ENCODE results near the gene RMC1. TPM values are rescaled to one million over a fixed set of nuclear protein-coding genes. Genes with fewer than 3 reads are reported as not detected.
A peak's percentile ranks its signal among the peaks of the same experiment; 100 is the strongest.

Gene RMC1
- total RNA-seq, 2 experiments from 2014 or later: 28.7 to 29.8 TPM

DNA sequence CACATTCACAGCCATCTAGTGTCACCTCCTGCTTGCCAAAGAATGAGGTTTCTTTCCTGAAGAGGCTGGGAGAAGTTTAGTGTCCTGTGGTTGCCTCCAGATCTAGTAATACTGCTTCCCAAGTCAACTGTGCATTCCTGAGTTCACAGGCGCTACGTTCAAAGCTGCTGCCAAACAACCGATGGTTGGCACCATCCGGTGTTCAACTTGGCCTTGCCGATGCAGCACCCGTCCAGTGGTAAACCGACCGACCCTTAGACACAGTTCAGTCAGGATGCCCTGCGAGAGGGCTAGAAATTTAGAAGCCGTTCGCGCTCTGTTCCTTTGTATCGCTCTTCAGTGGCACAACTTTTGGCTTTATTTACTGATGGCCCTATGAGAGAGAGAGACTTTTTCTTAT, 28.6 kb downstream of the RMC1 start:
- H3K4me3 Mint-ChIP-seq: no peak overlapping the region
- ChIA-PET CTCF (interaction anchor here (1.9 kb wide), 1 partner anchor 9 kb away, joined by 7 read pairs; no protein-coding TSS in a partner anchor), POLR2A (interaction anchor here (0.6 to 0.8 kb wide), 2 partner anchors 10 to 30 kb away, joined by 3 read pairs; no protein-coding TSS in a partner anchor)
- no peak for ATAC-seq
- no peak for DNase-seq
- no peaks in the 10 kb centered on the region for H3K9me3 Mint-ChIP-seq (ENCODE audit: low read depth)
- H3K27me3 Mint-ChIP-seq: no peaks in the 10 kb centered on the region
- peak overlapping the region; percentile 23 for H3K27ac Mint-ChIP-seq
- H3K36me3 Mint-ChIP-seq (ENCODE audit: low read depth): peaks cover 49% of the 10 kb centered on the region
- peaks cover 12% of the 10 kb centered on the region for H3K4me1 Mint-ChIP-seq
- intact Hi-C loops (cut with DNase I, micrococcal nuclease): no loop called here

DNA sequence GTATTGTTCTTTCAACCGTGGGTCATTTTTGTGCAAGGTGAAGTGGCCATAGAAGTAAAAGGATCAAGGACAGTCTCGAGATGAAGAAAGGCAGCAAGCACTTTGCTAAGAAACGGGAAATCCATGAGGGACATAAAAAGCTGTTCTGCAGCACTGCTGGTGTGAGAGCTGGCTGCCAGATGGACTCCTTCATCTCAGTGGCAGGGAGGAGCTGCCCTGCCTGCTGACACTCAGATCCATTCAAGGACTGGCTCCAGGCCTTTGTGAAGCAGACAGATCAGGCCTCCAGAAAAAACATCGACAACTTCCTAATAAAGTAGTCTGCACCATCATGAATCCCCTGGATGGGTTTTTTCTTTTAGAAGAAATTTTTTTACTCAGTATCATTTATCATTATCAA, 29.5 kb downstream of the RMC1 start:
- Mint-ChIP-seq H3K4me3 (no peak overlapping the region), H3K36me3 (ENCODE audit: low read depth) (peaks cover 50% of the 10 kb centered on the region), H3K9me3 (ENCODE audit: low read depth) (no peaks in the 10 kb centered on the region), H3K4me1 (peaks cover 12% of the 10 kb centered on the region), H3K27ac (no peak overlapping the region), H3K27me3 (no peaks in the 10 kb centered on the region)
- intact Hi-C loops (cut with DNase I, micrococcal nuclease): no loop called here
- DNase-seq (no peak), ATAC-seq (no peak)
- POLR2A ChIA-PET: no interaction called here
- CTCF ChIA-PET: interaction anchor here (0.6 to 0.9 kb wide), 2 partner anchors 9 to 16 kb away, joined by 3 read pairs; no protein-coding TSS in a partner anchor

DNA sequence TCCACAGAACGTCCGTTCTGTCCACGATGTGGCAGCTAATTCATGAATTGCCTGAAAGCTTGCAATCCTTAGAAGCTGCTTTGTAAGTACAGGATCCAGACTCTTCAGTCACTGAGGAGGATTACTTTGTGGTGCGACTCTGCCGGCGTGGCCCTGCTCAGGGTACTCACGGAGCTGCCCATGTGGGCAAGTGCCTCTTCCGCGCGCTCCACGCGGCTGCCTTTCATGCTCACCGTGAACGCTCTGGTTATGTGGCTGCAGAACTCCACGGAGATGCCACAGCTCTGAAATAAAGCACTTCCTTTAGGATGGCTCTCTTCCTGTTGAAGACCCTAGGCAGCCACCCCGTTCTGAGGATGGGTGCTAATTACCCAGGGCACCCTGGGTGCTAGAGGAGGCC, 31.0 kb downstream of the RMC1 start:
- POLR2A ChIA-PET: no interaction called here
- CTCF ChIA-PET: no interaction called here

DNA sequence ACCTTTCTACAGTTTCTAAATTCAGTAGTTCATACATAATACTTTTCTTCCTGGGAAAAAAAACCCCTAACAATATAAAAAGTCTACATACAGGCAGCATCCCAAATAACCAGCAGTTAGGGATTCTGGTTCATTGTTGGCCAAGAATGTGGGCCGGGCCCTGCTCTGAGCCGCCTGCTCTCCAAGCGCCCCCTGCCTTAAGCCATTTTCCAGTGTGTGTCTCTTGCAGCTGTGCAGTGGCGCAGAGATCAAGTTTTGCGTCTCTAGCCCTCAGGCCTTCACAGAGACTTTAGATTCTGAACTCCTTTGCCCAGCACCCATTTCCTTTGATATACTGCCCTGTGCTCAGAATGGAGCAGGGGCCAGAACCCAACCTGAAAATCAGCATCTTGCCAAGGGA, 32.9 kb downstream of the RMC1 start:
- intact Hi-C loops (cut with DNase I, micrococcal nuclease): no loop called here
- H3K4me3 Mint-ChIP-seq: no peak overlapping the region
- no peaks in the 10 kb centered on the region for H3K9me3 Mint-ChIP-seq (ENCODE audit: low read depth)
- no peak overlapping the region for H3K27ac Mint-ChIP-seq
- ChIA-PET CTCF (no interaction called here), POLR2A (no interaction called here)
- H3K36me3 Mint-ChIP-seq (ENCODE audit: low read depth): peaks cover 59% of the 10 kb centered on the region
- no peaks in the 10 kb centered on the region for H3K27me3 Mint-ChIP-seq
- peaks cover 20% of the 10 kb centered on the region for H3K4me1 Mint-ChIP-seq
- ATAC-seq: no peak
- DNase-seq: no peak

More for the DNA sequence above, 31.0 kb downstream of the RMC1 start:
- Mint-ChIP-seq H3K4me3 (no peak overlapping the region), H3K4me1 (peaks cover 11% of the 10 kb centered on the region), H3K27me3 (no peaks in the 10 kb centered on the region), H3K27ac (no peak overlapping the region), H3K36me3 (ENCODE audit: low read depth) (peaks cover 56% of the 10 kb centered on the region), H3K9me3 (ENCODE audit: low read depth) (no peaks in the 10 kb centered on the region)
- no peak for DNase-seq
- ATAC-seq: no peak
- intact Hi-C loops (cut with DNase I, micrococcal nuclease): no loop called here

DNA sequence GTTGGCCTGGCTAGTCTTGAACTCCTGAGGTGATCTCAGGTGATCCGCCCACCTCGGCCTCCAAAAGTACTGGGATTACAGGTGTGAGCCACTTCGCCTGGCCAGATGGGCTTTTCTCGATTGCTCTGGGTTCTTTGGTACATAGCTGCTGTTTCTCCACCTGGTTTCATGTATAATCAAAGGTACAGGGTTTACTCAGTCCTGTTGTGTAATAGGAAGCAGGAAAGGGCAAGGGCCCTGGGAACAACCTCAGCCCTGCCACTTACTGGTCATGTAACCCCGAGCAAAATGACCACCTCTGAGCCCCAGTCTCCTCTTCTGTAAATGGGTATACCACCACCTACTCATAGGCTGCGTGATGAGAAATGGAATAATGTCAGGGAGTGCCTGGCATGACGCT, 34.0 kb downstream of the RMC1 start:
- DNase-seq (no peak), ATAC-seq (no peak)
- Mint-ChIP-seq H3K27ac (no peak overlapping the region), H3K4me3 (no peak overlapping the region), H3K36me3 (ENCODE audit: low read depth) (peaks cover 58% of the 10 kb centered on the region), H3K9me3 (ENCODE audit: low read depth) (no peaks in the 10 kb centered on the region), H3K27me3 (no peaks in the 10 kb centered on the region), H3K4me1 (peaks cover 29% of the 10 kb centered on the region)
- ChIA-PET CTCF (interaction anchor here (1.0 kb wide), 1 partner anchor 21 kb away, joined by 3 read pairs; no protein-coding TSS in a partner anchor), POLR2A (no interaction called here)
- intact Hi-C loops (cut with DNase I, micrococcal nuclease): no loop called here

DNA sequence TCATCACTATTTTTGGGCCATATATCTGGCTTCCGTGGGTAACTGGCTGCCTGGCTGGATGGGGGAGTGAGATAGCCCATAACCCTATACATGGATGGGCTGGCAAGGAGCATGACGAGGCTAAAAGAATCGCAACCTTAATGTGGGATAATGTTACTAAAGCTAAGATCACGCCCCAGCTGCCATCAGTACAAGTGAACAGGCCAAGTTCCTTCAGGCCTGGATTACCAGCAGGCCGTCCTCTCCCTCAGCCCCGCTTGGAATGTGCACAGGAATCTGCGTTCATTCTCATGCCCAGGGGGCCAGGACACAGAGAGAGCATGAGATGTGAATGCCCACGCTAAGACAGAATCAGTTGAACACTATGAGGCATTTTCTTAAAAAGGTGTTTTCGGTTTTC, 34.7 kb downstream of the RMC1 start:
- Mint-ChIP-seq H3K36me3 (ENCODE audit: low read depth) (peaks cover 61% of the 10 kb centered on the region), H3K27me3 (no peaks in the 10 kb centered on the region), H3K4me3 (no peak overlapping the region), H3K27ac (no peak overlapping the region), H3K4me1 (peaks cover 31% of the 10 kb centered on the region), H3K9me3 (ENCODE audit: low read depth) (no peaks in the 10 kb centered on the region)
- DNase-seq (no peak), ATAC-seq (no peak)
- intact Hi-C loops (cut with DNase I, micrococcal nuclease): no loop called here
- POLR2A ChIA-PET: no interaction called here
- CTCF ChIA-PET: interaction anchor here (1.0 kb wide), 1 partner anchor 21 kb away, joined by 3 read pairs; no protein-coding TSS in a partner anchor

DNA sequence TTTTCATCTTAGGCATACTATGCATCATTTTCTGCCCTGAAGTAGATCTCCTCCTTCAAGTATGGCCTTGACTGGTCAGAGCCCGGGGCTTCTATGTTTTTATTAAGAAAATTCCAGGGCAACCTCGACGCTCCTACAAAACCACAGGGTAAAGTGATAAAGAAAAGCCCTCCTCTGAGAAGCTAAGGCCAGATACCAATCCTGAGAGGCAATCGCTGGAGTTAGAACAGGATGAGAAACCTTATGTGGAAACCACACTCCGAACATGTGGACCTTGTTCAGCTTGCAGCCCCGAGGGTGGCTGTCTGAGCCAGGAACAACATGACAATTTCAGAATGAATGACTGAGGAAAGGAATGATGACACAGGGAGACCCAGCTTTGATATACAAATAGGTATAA, 35.6 kb downstream of the RMC1 start:
- no peak for DNase-seq
- Mint-ChIP-seq H3K36me3 (ENCODE audit: low read depth) (peaks cover 61% of the 10 kb centered on the region), H3K9me3 (ENCODE audit: low read depth) (no peaks in the 10 kb centered on the region), H3K4me1 (peaks cover 31% of the 10 kb centered on the region), H3K4me3 (no peak overlapping the region), H3K27me3 (no peaks in the 10 kb centered on the region), H3K27ac (no peak overlapping the region)
- intact Hi-C loops (cut with DNase I, micrococcal nuclease): no loop called here
- ATAC-seq: no peak
- POLR2A ChIA-PET: no interaction called here
- CTCF ChIA-PET: interaction anchor here (1.1 kb wide), 1 partner anchor 40 kb away, joined by 3 read pairs; no protein-coding TSS in a partner anchor

DNA sequence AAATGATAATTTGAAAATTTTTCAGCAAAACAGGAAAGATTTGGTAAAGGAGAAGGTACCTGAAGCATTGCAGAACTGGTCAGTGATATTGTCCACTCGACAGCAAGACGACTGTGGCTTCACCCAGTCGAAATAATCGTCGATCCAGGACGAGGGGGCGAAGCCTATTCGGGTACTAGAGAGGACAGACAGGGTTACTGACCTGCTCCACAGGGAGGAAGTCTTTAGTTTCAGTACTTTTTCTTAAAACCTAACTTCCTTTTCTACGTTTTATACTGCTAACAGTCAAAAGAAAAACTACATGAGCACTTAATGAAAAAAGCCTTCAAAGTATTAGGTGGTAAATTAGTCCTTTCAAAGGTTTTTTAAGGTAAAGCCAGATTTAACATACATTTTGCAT, 36.0 kb downstream of the RMC1 start:
- H3K4me3 Mint-ChIP-seq: no peak overlapping the region
- CTCF ChIA-PET: interaction anchor here (1.1 to 1.5 kb wide), 4 partner anchors 34 to 166 kb away, joined by 3 to 4 read pairs (median 4); no protein-coding TSS in a partner anchor
- no peak for DNase-seq
- H3K9me3 Mint-ChIP-seq (ENCODE audit: low read depth): no peaks in the 10 kb centered on the region
- POLR2A ChIA-PET: no interaction called here
- intact Hi-C loops (cut with DNase I, micrococcal nuclease): no loop called here
- H3K27me3 Mint-ChIP-seq: no peaks in the 10 kb centered on the region
- ATAC-seq: no peak
- no peak overlapping the region for H3K27ac Mint-ChIP-seq
- H3K36me3 Mint-ChIP-seq (ENCODE audit: low read depth): peaks cover 65% of the 10 kb centered on the region
- H3K4me1 Mint-ChIP-seq: peaks cover 31% of the 10 kb centered on the region

DNA sequence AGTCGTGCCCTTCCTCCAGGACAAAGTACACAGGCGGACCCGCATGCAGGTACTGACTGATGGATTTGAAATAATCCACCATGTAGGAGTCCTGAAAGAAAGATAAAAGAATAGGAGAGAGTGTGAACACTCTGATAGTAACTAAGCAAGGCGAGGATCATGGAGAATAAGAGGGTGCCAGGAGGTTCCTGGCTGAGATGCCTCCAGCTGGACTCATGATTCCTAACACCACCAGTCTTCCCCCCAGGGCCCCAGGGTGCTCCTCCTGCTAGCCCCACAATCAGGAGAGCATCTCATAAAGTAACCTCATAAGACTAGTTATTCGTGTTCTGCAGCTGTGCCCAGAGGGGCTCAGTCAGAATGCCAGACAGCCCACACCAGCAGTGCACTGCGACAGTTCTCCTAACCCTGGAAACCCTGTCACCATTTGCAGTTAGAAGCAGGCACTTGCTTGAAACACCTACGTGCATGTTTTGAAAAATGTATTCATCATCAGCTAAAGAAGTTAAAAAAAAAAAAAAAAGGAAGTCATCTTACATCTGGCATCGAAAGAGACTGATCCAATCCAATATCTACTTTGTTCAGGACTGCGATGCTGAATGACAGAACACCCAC, 36.7 kb downstream of the RMC1 start:
- DNase-seq (peak; percentile 23), ATAC-seq (peak; percentile 42)
- H3K4me1 Mint-ChIP-seq: peaks cover 31% of the 10 kb centered on the region
- H3K9me3 Mint-ChIP-seq (ENCODE audit: low read depth): no peaks in the 10 kb centered on the region
- peaks cover 71% of the 10 kb centered on the region for H3K36me3 Mint-ChIP-seq (ENCODE audit: low read depth)
- H3K27ac Mint-ChIP-seq: peak overlapping the region; percentile 82
- CTCF ChIA-PET: interaction anchor here (1.1 to 1.6 kb wide), 6 partner anchors 8 to 165 kb away, joined by 3 to 7 read pairs (median 4); no protein-coding TSS in a partner anchor
- no peaks in the 10 kb centered on the region for H3K27me3 Mint-ChIP-seq
- no peak overlapping the region for H3K4me3 Mint-ChIP-seq
- intact Hi-C loops (cut with DNase I, micrococcal nuclease): loop anchor here in 1 of 2 experiments (2.0 kb wide), 1 partner anchor 47 kb away; the partner anchor contains the start of gene NPC1
- POLR2A ChIA-PET: interaction anchor here (0.6 kb wide), 1 partner anchor 256 kb away, joined by 3 read pairs; no protein-coding TSS in a partner anchor

DNA sequence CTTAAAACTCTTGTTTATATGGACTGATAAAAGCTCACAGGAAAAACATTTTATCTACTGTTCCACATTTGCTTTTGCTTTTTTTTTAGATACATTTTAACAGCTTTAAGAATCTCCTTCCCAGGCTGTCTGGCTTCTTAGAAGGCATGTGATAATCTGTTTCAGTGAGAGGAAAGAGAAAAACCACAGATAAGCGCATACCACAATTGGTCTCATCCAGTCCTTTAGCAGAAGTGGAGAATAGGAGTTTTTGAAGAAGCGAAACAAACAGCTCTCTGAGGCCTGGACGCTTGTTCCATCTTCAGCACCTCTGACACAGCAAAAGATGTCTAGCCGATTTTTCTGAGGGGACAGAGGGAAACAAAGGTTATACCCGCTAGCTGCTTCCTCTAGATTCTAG, 37.6 kb downstream of the RMC1 start:
- peaks cover 65% of the 10 kb centered on the region for H3K36me3 Mint-ChIP-seq (ENCODE audit: low read depth)
- peak overlapping the region; percentile 15 for H3K4me3 Mint-ChIP-seq
- H3K27me3 Mint-ChIP-seq: no peaks in the 10 kb centered on the region
- ChIA-PET CTCF (interaction anchor here (1.2 to 1.6 kb wide), 5 partner anchors 9 to 36 kb away, joined by 4 to 7 read pairs (median 5); no protein-coding TSS in a partner anchor), POLR2A (interaction anchor here (0.6 kb wide), 1 partner anchor 255 kb away, joined by 3 read pairs; no protein-coding TSS in a partner anchor)
- intact Hi-C loops (cut with DNase I, micrococcal nuclease): loop anchor here in 1 of 2 experiments (2.0 kb wide), 1 partner anchor 46 kb away; the partner anchor contains the start of gene NPC1
- DNase-seq (peak; percentile 10), ATAC-seq (peak; percentile 74)
- peaks cover 31% of the 10 kb centered on the region for H3K4me1 Mint-ChIP-seq
- no peaks in the 10 kb centered on the region for H3K9me3 Mint-ChIP-seq (ENCODE audit: low read depth)
- peak overlapping the region; percentile 82 for H3K27ac Mint-ChIP-seq

DNA sequence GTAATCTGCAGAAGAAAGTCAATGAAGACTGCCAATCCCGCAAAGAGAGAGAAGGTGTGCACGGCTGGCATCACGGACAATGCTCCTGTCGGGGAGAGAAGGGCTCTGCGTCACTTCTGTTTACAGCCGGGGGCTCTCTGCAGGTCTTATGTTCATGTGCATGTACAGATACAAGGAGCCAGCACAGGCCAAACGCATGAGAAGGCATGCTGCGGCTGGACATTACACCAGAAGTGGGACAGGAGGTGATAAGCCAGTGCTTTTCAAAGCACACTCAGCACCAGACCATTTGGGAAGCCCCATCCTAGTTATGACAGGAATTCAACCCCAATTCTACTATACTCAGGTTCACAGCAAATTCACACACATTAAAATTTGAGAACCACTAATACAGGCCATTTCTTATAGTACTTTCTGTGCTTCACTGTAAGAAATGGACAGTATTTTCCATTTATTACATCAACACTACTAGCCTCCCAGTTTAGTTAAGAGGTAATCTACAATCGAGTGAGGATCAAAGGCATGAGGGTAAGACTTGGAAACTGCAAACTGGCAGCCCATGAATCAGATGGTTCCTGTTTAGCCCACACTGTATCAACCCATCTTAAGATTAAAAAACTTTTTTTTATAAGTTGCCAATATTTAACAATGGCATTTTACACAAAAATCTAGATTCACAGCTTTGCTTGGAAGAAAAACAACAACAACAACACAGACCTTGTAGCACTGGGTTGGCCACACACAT, 38.2 kb downstream of the RMC1 start:
- Mint-ChIP-seq H3K4me1 (peaks cover 34% of the 10 kb centered on the region), H3K27me3 (no peaks in the 10 kb centered on the region), H3K9me3 (ENCODE audit: low read depth) (no peaks in the 10 kb centered on the region), H3K27ac (peak overlapping the region; percentile 82), H3K4me3 (peak overlapping the region; percentile 15), H3K36me3 (ENCODE audit: low read depth) (peaks cover 62% of the 10 kb centered on the region)
- POLR2A ChIA-PET: interaction anchor here (1.3 kb wide), 1 partner anchor 10 kb away, joined by 3 read pairs; no protein-coding TSS in a partner anchor
- DNase-seq (no peak), ATAC-seq (no peak)
- intact Hi-C loops (cut with DNase I, micrococcal nuclease): loop anchor here in 1 of 2 experiments (2.0 kb wide), 1 partner anchor 45 kb away; the partner anchor contains the start of gene NPC1
- CTCF ChIA-PET: interaction anchor here (1.2 to 1.6 kb wide), 4 partner anchors 10 to 35 kb away, joined by 4 to 7 read pairs (median 6); no protein-coding TSS in a partner anchor

Data from activated CD4-positive, alpha-beta T cell treated with anti-CD3 and anti-CD28 coated beads for 36 hours (primary cell).